H1 (cell line): ENCODE results near the gene ATP6V1C2. TPM values are rescaled to one million over a fixed set of nuclear protein-coding genes. Genes with fewer than 3 reads are reported as not detected.
A peak's percentile ranks its signal among the peaks of the same experiment; 100 is the strongest.

ENCODE experiments used
- CTCF ChIA-PET: fragments of 300-600 bp; sonication (Branson Sonifier 250); formaldehyde crosslinking; loops from one replicate; lab custom pipeline; 2021; ENCODE audit not compliant: partially characterized antibody; lab: Charles Lee
- POLR2A ChIA-PET: fragments of 300-600 bp; sonication (Branson Sonifier 250); formaldehyde crosslinking; loops from one replicate; lab custom pipeline; 2021; ENCODE audit warnings: inconsistent platforms; ENCODE audit not compliant: partially characterized antibody; lab: Charles Lee
- DNase-seq, 2 experiments: peaks; one replicate each; pipeline versions ENCODE4 v3.0.0 to v3.0.0-alpha.2; 2010 to 2022; ENCODE audit warnings: low spot score in 2 of 2, low read depth in 1 of 2, mixed read lengths in 1 of 2
- FAIRE-seq: peaks from 2 replicates; lab custom pipeline; 2011; peaks lifted over from hg19 to GRCh38; lab: Jason Lieb, UNC
- H2AFZ ChIP-seq: 2 replicates; pipeline ENCODE4 v1.8.1; 2012; ENCODE audit warnings: low read length, inconsistent platforms
- H2AK5ac ChIP-seq: 2 replicates; pipeline ENCODE4 v1.6.1; 2013; ENCODE audit warnings: low read depth, low read length
- H2BK120ac ChIP-seq: replicated peaks from 2 replicates; pipeline ENCODE3; 2013; ENCODE audit warnings: low read depth, low read length, inconsistent platforms
- H2BK12ac ChIP-seq: 2 replicates; pipeline ENCODE4 v1.6.1; 2013; ENCODE audit warnings: low read depth, low read length
- H2BK15ac ChIP-seq: 2 replicates; pipeline ENCODE4 v1.6.1; 2013; ENCODE audit warnings: low read length
- H2BK20ac ChIP-seq: 2 replicates; pipeline ENCODE4 v1.6.1; 2013; ENCODE audit warnings: low read length
- H2BK5ac ChIP-seq: 2 replicates; pipeline ENCODE4 v1.6.1; 2013; ENCODE audit warnings: low read depth, low read length
- H3K14ac ChIP-seq: 2 replicates; pipeline ENCODE4 v1.6.1; 2013; ENCODE audit warnings: inconsistent platforms; ENCODE audit not compliant: insufficient read length
- H3K18ac ChIP-seq: 2 replicates; pipeline ENCODE4 v1.6.1; 2013; ENCODE audit warnings: low read length; ENCODE audit errors: extremely low read depth
- H3K23ac ChIP-seq: 2 replicates; pipeline ENCODE4 v1.6.1; 2013; ENCODE audit warnings: inconsistent platforms; ENCODE audit not compliant: insufficient read length
- H3K23me2 ChIP-seq: 2 replicates; pipeline ENCODE4 v1.6.1; 2013; ENCODE audit warnings: low read depth, low read length
- H3K27ac ChIP-seq: 2 replicates; pipeline ENCODE4 v1.6.1; 2011; ENCODE audit warnings: low read depth, low read length, inconsistent platforms
- H3K27me3 ChIP-seq, 4 experiments: replicated peaks in 1 of 4; 1 replicate in 1 of 4; 2 replicates in 3 of 4; pipeline versions ENCODE4 v1.6.1 to v1.8.1; 2011 to 2013; ENCODE audit warnings: low read length in 3 of 4, mild to moderate bottlenecking in 3 of 4, inconsistent platforms in 2 of 4, mixed read lengths in 2 of 4, moderate library complexity in 1 of 4; ENCODE audit not compliant: control insufficient read depth in 3 of 4, insufficient read depth in 3 of 4; ENCODE audit errors: extremely low read depth in 1 of 4
- H3K36me3 ChIP-seq, 4 experiments: 2 replicates each; pipeline versions ENCODE4 v1.6.1 to v1.8.1; 2011 to 2013; ENCODE audit warnings: mild to moderate bottlenecking in 4 of 4, low read length in 3 of 4, moderate library complexity in 2 of 4, control low read depth in 1 of 4, inconsistent platforms in 1 of 4; ENCODE audit not compliant: insufficient read depth in 4 of 4, control insufficient read depth in 2 of 4
- H3K4ac ChIP-seq: replicated peaks from 2 replicates; pipeline ENCODE3; 2013; ENCODE audit warnings: low read length, low read depth, mixed read lengths, inconsistent platforms; ENCODE audit not compliant: insufficient read length
- H3K4me1 ChIP-seq, 4 experiments: replicated peaks in 1 of 4; 1 replicate in 1 of 4; 2 replicates in 3 of 4; pipeline versions ENCODE4 v1.6.1 to v1.8.1; 2011 to 2013; ENCODE audit warnings: low read length in 3 of 4, inconsistent platforms in 2 of 4, mixed read lengths in 1 of 4; ENCODE audit not compliant: insufficient read depth in 4 of 4, control insufficient read depth in 3 of 4
- H3K4me2 ChIP-seq, 2 experiments: 2 replicates each; pipeline versions ENCODE4 v1.6.1 to v1.8.1; 2011 to 2013; ENCODE audit warnings: low read depth in 2 of 2, low read length in 2 of 2, control low read depth in 1 of 2, inconsistent platforms in 1 of 2, mild to moderate bottlenecking in 1 of 2; ENCODE audit not compliant: insufficient read depth in 1 of 2
- H3K4me3 ChIP-seq, 4 experiments: fragments of 200-600, 300-600 bp in 1 of 4; sonication (generic), shearing (Covaris generic), sonication (Bioruptor Twin) in 1 of 4; 2 replicates each; pipeline versions ENCODE4 v1.5.1 to v1.8.1; 2011 to 2016; ENCODE audit warnings: low read length in 4 of 4, low read depth in 3 of 4, control low read depth in 2 of 4, inconsistent platforms in 2 of 4, mild to moderate bottlenecking in 2 of 4, mixed read lengths in 1 of 4, moderate library complexity in 1 of 4; ENCODE audit not compliant: insufficient read depth in 2 of 4; ENCODE audit errors: extremely low read depth in 1 of 4
- H3K56ac ChIP-seq: replicated peaks from 2 replicates; pipeline ENCODE3; 2013; ENCODE audit warnings: low read depth, mild to moderate bottlenecking, mixed read lengths, low read length, inconsistent platforms; ENCODE audit not compliant: insufficient read length
- H3K79me1 ChIP-seq: 2 replicates; pipeline ENCODE4 v1.6.1; 2013; ENCODE audit warnings: low read depth, low read length, control low read depth
- H3K79me2 ChIP-seq, 2 experiments: 2 replicates each; pipeline versions ENCODE4 v1.6.1 to v1.8.1; 2012 to 2013; ENCODE audit warnings: low read length in 2 of 2, mild to moderate bottlenecking in 2 of 2, inconsistent platforms in 1 of 2; ENCODE audit not compliant: insufficient read depth in 2 of 2, control insufficient read depth in 1 of 2
- H3K9ac ChIP-seq, 4 experiments: replicated peaks in 1 of 4; 1 replicate in 1 of 4; 2 replicates in 3 of 4; pipeline versions ENCODE4 v1.6.1 to v1.8.1; 2011 to 2013; ENCODE audit warnings: low read depth in 3 of 4, low read length in 3 of 4, control low read depth in 2 of 4, mild to moderate bottlenecking in 2 of 4, moderate library complexity in 2 of 4, inconsistent platforms in 1 of 4; ENCODE audit errors: extremely low read depth in 1 of 4
- H3K9me3 ChIP-seq, 2 experiments: 2 replicates each; pipeline versions ENCODE4 v1.6.1 to v1.8.1; 2012 to 2013; ENCODE audit warnings: mild to moderate bottlenecking in 2 of 2, moderate library complexity in 2 of 2, control low read depth in 1 of 2, inconsistent platforms in 1 of 2, low read depth in 1 of 2, low read length in 1 of 2, mixed read lengths in 1 of 2; ENCODE audit not compliant: insufficient read depth in 2 of 2
- H4K20me1 ChIP-seq, 2 experiments: replicated peaks in 1 of 2; 2 replicates each; pipeline versions ENCODE3 to v1.8.1; 2011 to 2013; ENCODE audit warnings: inconsistent platforms in 2 of 2, low read length in 2 of 2, mild to moderate bottlenecking in 1 of 2; ENCODE audit not compliant: insufficient read depth in 2 of 2, control insufficient read depth in 1 of 2
- H4K5ac ChIP-seq: 2 replicates; pipeline ENCODE4 v1.6.1; 2013; ENCODE audit warnings: low read length, low read depth, mixed read lengths, inconsistent platforms; ENCODE audit not compliant: insufficient read length
- H4K8ac ChIP-seq: 2 replicates; pipeline ENCODE4 v1.8.0; 2013; ENCODE audit warnings: mild to moderate bottlenecking, moderate library complexity, low read length, inconsistent platforms; ENCODE audit not compliant: insufficient read depth; ENCODE audit errors: extremely low read depth
- H4K91ac ChIP-seq: replicated peaks from 2 replicates; pipeline ENCODE3; 2013; ENCODE audit warnings: low read length, mixed read lengths, inconsistent platforms; ENCODE audit not compliant: insufficient read length
- JUN ChIP-seq: IDR thresholded peaks from 2 replicates; pipeline ENCODE4 v1.6.1; 2011; ENCODE audit warnings: low read depth, mild to moderate bottlenecking, improper control_type of control experiment, low read length
- WGBS, 2 experiments: shearing (Covaris generic) in 1 of 2; methylation state at CpG; one replicate each; pipeline versions ENCODE4 v1.1.6 to v1.1.7; 2013 to 2015; ENCODE audit warnings: low lambda C conversion rate in 2 of 2, mixed read lengths in 2 of 2, inconsistent platforms in 1 of 2, low coverage in 1 of 2, missing lambda C conversion rate in 1 of 2; ENCODE audit not compliant: insufficient replicate concordance in 2 of 2, insufficient coverage in 1 of 2, insufficient read length in 1 of 2; ENCODE audit errors: extremely low coverage in 1 of 2, missing lambda C conversion rate in 1 of 2; 5-methylcytosine and 5-hydroxymethylcytosine counted together
- polyA plus RNA-seq, 7 experiments: library from polyadenylated mRNA; depleted of rRNA in 3 of 7; stranded (reverse) in 5 of 7; unstranded in 2 of 7; fragments of >200 nt in 5 of 7; fragments of 200-250 nt in 2 of 7; gene quantifications; 1 replicate in 5 of 7; 2 replicates in 1 of 7; 4 replicates in 1 of 7; pipeline versions ENCODE4 v1.2.1 to v1.2.3, GENCODE V29; 2011 to 2013; ENCODE audit warnings: missing spikeins in 2 of 7, mixed read lengths in 2 of 7
- total RNA-seq: library from RNA; stranded (reverse); fragmentation: NEBNext Ultra II Directional; extraction: Animal tissue kit (Norgen Biotek cat#: 25700); gene quantifications from 2 replicates; pipeline ENCODE4 v1.2.1, GENCODE V29; 2021

Gene ATP6V1C2
- total and polyA plus RNA-seq, 2 of the 8 experiments (the other 6 are each of a cell fraction or from before 2014, with no cell fraction given) = 0.29 to 0.74 TPM

DNA sequence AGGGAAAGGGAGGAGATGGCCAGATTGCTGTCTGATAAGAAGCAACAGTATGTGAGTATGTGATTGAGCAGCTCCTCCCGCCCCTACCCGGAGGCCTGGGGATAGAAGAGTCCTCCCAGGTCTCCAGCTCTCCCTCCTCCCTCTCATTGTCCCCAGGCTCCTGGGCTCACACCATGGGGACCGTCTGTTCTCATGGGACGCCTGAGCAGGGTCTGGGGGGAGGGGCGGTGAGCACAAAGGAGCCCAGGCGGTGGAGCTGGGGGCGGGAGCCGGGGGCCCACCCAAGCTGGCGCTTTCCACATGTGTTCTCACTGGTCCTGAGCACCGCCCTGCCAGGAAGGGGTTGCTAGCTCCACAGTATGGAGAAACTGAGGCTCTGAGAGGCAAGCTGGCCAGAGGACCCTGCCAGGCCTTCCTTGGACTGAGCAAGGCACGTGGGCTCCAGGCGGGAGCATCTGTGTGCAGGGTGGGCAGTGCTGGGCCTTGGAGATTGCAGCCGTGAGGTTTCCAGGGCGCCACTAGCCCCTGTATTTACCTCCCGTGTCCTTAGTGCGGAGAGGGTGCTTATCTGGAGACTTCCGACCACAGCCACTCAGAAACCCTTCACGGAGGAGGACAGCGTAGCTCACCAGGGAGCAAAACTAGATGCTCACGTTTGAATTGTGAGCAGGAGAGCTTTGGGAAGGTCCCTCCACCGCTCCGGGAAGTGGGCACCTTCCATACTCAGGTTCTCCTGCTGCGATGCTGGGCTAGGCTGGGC is 53.8 kb downstream of the ATP6V1C2 start:
- no peak overlapping the region for H3K4ac ChIP-seq
- no peak overlapping the region for H3K9ac ChIP-seq
- peaks cover 0 to 12% (median 4%) of the 10 kb centered on the region in 4 experiments; a peak in 3 of 8 replicates for H3K36me3 ChIP-seq
- no peak overlapping the region for H2BK12ac ChIP-seq
- H3K56ac ChIP-seq = no peak overlapping the region
- no peak overlapping the region for H3K4me2 ChIP-seq
- H3K4me1 ChIP-seq = peaks cover 0 to 4% (median 2%) of the 10 kb centered on the region in 4 experiments; a peak in 3 of 7 replicates
- no peak overlapping the region for H4K91ac ChIP-seq
- no peak overlapping the region for H3K4me3 ChIP-seq
- H2AFZ ChIP-seq = no peak overlapping the region
- H3K79me1 ChIP-seq = peaks cover 3% of the 10 kb centered on the region; the same call in 1 of the 2 replicates
- H3K27ac ChIP-seq = no peak overlapping the region
- H2AK5ac ChIP-seq = peak overlapping the region; percentile 39; the same call in 1 of the 2 replicates
- H4K8ac ChIP-seq = no peak overlapping the region
- H2BK5ac ChIP-seq = no peak overlapping the region
- POLR2A ChIA-PET = interaction anchor here (0.6 to 2.9 kb wide), 4 partner anchors 8 to 48 kb away, joined by 3 to 12 read pairs (median 4); no protein-coding TSS in a partner anchor
- no peaks in the 10 kb centered on the region for H3K27me3 ChIP-seq
- no peak for TF ChIP-seq JUN
- peak overlapping the region; percentile 32; the same call in 1 of the 2 replicates for H3K18ac ChIP-seq
- H4K5ac ChIP-seq = no peak overlapping the region
- no peak overlapping the region for H3K23ac ChIP-seq
- no peaks in the 10 kb centered on the region for H3K9me3 ChIP-seq
- H3K79me2 ChIP-seq = no peaks in the 10 kb centered on the region
- CTCF ChIA-PET = interaction anchor here (0.8 to 1.9 kb wide), 4 partner anchors 11 to 57 kb away, joined by 3 to 9 read pairs (median 6); no protein-coding TSS in a partner anchor
- no peak for FAIRE-seq
- no peak for DNase-seq
- no peaks in the 10 kb centered on the region for H3K23me2 ChIP-seq
- no peak overlapping the region for H2BK15ac ChIP-seq
- no peak overlapping the region for H3K14ac ChIP-seq
- H4K20me1 ChIP-seq = peaks cover 2 to 10% of the 10 kb centered on the region in 2 experiments
- 87% methylated on average over 18 of the region's 23 CpGs; no CpG with 5 or more reads in 1 of the 2 experiments for WGBS, 2 experiments
- H2BK120ac ChIP-seq = no peak overlapping the region
- no peak overlapping the region for H2BK20ac ChIP-seq
